SIG-M5 treated with dmso at 0.1 percent for 504 hours (cell line): Measurements from ENCODE around the gene IER5L.
A peak's percentile ranks its signal among the peaks of the same experiment; 100 is the strongest.
"Not testable (repeated sequence)": the region's sequence is repeated elsewhere in the genome, so short reads cannot be mapped to it uniquely, and the experiment has no call there.

Source experiments
- DNase-seq: peaks from one replicate; lab custom pipeline; 2025; ENCODE audit not compliant: unreplicated experiment; lab: John Stamatoyannopoulos, UW

IER5L gene

DNA sequence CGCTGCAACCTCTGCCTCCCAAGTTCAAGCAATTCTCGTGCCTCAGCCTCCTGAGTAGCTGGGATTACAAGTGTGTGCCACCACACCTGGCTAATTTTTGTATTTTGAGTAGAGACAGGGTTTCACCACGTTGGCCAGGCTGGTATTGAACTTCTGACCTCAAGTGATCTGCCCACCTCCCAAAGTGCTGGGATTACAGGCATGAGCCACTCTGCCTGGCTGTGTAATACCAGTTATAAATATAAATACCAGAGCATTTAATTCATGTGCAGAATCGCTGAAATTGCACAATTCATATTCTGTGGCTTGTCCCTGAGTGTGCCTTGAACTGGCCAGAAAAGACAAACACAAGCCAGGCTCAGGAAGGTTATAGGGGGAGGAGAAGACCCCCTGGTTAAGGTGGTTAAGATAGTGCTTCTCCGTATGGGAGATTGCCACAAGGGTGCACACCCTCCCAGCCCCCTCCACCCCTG is 14.8 kb downstream of the IER5L start:
- DNase-seq, result not testable (repeated sequence)

DNA sequence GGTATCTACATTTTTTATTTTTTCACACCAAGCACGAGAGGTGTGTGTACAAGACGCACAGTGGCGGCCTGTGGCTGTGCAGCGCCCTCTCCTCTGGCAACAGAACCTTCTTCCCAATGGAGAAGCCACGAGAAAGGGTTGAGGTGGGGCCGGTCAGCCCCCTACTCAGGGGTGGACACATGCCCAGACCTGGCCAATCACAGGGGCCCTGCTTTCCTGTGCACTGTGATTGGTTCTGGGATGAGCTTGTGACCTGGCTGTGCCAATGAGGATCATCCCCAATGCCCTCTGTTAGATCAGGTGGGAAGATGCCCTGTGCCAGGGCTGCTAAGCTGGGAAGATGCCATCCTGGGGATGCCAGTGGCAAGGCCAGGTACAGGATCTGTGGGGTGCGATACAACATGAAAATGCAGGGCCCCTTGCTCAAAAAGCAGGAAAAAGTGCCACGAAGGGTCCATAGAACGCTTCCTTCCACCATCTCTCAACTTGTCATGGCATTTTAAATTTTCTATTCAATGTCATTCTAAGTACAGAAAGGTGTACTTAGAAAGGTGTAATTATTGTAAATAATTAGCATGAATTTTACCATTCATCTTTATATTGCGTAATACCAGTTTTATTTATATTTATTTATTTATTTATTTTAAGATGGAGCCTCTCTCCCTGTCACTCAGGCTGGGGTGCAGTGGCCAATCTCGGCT is 15.4 kb downstream of the IER5L start:
- no peak for DNase-seq

DNA sequence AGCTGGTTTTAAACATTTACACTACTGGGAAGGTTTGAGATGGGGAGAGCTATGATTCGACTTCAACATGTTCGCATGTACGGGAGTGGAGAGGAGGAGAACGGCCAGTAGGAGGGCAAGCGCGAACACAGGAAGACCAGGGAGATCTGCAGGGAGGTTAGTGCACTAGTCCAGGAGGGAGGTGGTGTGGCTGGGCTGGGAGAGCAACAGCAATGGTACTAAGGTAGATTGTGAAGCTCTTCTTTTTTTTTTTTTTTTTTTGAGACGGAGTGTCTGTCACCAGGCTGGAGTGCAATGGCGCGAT is 16.6 kb downstream of the IER5L start:
- no peak for DNase-seq

DNA sequence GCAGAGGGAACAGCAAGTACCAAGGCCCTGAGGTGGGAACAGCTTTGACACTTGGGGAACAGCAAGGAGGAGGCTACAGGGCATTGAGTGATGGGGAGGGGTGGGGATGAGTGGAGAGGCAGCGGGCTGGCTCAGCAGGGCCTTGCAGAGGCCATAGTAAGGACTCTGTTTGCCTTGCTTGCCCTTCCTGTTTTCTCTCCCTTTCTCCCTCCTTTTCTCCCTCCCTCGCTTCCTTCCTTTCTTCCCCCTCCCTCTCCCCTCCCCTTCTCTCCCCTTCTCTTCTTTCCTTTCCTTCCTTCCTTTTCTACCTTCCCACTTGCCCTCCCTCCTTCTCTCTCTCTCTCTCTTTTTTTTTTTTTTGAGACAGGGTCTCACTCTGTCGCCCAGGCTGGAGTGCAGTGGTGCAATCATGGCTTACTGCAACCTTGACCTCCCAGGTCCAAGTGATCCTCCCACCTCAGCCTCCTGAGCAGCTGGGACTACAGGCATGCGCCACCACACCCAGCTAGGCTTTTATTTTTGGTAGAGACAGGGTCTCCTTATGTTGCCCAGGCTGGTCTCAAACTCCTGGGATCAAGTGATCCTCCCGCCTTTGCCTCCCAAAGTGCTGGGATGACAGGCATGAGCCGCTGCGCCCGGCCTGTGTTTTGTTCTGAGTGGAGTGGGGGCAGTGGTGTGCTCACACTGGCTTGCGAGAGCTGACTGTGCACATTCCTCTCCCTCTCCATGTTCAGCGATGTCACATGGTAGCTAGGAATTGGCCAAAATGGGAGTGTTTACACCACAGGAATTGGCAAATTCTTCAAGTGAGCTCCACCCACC is 17.1 kb downstream of the IER5L start:
- DNase-seq, result no peak

DNA sequence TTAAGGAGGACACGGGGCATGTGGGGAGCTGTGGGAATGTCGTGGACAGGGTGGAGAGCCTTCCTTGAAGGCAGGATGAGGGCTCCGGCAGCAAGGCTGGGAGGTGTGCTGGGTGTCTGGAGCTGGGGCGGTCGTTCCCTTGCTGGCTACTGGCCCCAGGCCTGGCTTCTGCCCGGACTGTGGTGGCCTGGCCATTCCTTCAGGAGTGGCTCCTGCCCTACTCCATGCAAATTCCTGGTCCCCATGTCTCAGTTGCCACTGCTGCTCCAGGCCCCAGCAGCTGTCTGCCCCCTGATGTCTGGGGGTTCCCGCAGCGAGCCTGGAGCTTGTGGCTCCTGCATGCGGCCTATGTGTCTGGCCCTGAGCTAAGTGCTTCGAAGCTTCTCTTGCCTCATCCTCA is 21.9 kb downstream of the IER5L start:
- DNase-seq, result no peak

DNA sequence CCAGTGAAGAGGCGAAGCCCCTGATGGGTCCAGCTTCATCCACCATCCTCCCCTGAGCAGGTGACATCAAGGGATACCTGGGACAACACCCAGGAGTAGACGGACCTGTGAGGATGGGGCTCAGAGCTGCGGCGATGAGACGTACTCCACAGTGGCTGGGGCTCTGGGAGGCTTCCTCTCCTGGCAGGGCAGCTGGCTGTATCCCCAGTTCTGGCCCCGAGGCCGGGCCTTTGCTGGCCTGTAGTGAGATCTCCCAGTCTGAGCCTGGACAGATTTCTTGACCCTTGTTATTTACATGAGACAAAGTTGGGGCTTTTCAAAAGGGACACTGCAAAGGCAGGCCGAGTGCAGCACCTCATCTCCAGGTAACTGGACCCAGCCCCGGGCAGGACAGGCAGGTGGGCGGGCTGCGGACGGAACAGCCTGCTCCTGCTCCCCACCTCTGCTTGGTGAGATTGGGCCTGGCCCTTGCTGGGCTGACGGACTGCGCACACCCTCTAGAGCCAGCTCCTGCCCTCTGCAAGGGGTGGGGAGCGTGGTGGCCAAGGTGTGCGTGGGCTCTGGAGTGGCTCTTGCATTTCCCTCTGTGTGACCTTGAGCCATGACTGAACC is 23.1 kb downstream of the IER5L start:
- DNase-seq, result no peak

DNA sequence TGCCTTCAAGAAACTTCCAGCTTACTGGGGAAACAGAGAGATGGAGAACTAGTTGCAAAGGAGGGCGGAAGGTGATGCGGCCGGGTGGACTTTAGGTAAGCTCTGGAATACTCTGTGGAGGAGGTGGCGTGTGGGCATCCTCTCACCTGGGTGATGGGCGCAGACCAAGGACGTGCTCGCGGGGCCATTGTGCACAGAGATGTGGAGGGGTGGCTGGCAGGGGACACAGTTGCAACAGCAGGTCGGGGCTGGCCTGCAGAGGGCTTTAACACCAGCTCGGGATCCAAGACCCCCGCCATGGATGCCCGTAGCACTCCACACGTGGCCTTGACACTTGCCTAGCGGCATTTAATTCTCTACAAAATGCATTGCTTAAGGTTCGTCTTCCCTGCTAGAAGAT is 26.6 kb downstream of the IER5L start:
- no peak for DNase-seq

DNA sequence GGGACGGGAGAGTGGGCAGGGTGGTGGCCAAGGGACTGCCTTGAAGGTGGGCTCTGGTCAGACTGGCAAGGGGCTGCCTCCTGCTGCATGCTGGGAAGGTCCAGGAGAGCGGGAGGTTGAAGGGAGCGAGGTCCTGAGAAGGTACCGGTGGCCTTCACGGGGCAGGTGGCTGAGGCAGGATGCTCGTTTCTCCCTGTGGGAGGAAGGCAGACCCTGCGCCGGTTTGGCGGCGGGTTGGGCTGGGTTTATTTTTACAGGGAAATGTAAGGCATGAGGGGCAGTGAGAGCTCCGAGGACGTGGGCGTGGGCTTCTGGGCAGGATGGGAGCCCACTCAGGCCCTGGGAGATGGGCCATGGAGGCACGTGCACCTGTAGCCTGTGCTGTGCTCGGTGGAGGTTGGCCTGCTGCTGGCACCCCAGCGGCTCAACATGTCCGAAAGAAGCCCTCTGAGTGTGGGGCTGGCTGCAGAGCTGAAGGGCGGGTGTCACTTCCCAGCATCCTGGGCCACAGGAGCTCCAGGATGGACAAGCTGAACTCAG is 27.3 kb downstream of the IER5L start:
- DNase-seq, result no peak

DNA sequence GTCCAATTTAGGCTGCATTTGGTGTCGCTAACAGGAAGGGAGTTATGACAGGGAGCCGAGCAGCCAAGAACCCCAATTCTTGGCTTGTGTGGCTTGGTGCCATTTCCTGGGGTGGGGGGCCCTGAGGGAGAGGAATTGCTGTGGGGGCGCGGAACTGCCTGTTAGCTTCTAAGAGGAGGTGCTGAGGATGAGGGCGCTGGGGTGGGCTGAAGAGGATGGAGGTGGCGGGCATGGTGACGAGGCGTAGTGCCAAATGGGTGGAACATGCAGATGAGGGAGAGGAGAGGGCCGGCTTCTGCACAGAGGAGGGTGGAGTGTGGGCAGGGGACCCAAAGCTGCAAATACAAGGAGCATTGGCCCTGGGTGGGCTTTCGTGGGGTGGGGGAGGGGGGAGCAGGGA is 27.9 kb downstream of the IER5L start:
- no peak for DNase-seq

DNA sequence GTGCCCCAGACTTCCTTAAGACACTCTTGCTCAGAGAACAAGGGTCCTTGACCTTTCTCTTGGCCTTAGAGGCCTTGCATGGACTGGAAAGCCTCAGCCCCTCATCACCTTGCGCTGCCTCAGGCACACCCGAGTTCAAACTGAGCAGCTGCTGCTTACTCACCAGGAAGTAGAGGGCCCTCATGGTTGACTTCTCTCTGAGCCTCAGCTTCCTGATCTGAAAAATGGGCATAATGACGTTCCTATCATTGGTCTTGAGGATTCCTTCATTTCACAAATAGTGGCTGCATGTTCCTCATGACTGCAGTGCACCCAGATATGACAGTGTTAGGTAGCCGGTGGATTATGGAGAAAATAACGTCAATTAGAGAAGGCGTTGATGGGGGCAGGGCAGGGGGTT is 28.6 kb downstream of the IER5L start:
- no peak for DNase-seq

DNA sequence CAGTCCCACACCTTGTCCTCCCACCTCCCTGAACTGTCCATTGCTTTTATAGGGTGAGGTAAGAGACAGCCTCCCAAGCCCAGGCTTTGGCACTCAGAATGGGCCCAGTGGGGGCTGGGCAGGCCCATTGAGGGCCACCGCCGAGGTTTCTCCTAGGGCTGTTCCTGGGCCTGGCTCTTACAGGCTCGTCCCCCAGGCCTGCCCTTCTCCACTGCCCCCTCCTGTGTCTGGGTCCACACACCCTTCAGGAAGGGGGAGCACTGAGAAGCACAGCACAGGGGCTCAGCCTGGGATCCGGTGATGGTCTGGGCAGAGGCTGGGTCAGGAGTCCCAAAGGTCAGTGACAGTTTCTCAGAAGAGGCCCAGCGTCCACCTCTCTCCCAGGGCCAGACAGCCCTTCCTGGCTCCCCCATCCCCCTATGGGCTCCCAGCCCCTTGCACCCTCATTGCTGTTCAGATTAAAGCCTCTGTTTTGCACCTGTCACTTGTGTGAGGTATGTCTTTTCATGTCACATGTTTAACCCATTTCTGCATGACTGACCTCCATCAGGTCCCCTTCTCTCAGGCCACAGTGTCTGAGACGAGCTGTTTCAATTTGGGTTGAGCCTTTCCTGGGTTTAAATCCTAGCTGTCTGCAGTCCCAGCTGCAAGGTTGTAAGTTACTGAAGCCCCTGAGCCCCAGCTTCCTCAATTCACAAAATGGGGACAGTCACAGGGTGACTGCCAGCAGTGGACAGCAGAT is 29.4 kb downstream of the IER5L start:
- DNase-seq, result no peak

DNA sequence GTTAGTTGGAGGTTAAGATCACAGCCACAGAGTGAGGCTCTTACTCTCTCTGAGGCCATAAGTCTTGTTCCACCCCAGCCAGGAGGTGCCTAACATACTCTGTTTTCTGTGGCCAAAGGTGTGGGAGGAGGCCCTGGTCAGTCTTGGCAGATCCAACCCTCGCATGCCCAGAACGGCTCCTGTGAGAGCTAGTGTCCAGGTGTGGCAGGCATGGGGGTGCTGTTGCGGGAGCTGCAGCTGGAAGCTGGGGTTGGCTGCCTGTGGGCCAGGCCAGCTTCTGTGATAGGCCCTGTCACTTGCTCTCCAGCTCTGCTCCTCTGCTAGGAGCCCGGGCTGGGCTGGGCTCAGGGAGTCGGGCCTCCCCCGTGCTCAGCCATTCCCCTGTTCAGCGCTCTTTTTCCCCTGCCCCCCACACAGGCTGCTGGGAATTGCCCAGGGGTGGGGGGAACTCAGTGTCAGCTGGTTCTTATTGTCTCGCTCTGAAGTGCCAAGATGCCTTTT is 31.6 kb downstream of the IER5L start:
- no peak for DNase-seq

DNA sequence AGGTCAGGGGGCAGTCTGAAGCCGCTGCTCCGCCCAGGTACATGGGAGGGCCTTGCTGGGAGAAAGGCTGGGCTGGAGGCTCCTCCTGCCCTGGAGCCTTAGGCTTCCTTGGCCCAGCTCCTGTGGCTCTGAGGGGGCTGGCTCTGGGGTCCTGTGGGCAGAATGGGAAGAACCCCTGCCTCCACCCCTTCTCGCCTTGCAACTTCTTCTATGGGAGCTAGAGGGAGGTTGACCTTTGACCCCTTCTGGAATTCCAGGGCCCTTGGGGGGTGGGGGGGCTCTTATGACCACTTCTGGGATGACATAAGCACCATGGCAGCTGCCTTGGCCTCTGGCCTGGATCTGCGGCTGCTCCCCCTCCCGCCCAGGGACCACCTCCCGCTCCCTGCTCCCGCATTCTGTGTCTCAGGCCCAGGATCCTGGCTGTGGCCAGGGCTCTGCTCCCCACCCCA is 32.2 kb downstream of the IER5L start:
- DNase-seq, result no peak

DNA sequence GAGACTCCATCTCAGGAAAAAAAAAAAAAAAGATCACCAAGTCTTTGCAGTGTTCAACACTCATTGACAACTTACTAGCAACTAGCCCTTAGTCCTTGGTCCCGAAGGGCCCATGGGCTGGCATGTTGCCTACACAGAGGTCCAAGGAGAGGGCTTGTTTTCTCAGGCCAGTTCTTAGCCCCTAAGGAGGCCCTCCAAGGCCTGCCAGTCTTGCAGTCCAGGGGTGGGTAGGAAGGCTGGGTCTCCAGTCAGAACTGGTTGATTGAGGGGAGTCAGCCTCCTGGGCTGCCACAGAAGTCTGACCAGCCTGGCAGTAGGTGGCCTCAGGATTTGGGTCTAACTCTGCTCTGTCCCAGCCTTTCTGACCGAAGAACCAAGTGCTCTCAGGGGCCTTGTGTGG is 32.7 kb downstream of the IER5L start:
- no peak for DNase-seq

DNA sequence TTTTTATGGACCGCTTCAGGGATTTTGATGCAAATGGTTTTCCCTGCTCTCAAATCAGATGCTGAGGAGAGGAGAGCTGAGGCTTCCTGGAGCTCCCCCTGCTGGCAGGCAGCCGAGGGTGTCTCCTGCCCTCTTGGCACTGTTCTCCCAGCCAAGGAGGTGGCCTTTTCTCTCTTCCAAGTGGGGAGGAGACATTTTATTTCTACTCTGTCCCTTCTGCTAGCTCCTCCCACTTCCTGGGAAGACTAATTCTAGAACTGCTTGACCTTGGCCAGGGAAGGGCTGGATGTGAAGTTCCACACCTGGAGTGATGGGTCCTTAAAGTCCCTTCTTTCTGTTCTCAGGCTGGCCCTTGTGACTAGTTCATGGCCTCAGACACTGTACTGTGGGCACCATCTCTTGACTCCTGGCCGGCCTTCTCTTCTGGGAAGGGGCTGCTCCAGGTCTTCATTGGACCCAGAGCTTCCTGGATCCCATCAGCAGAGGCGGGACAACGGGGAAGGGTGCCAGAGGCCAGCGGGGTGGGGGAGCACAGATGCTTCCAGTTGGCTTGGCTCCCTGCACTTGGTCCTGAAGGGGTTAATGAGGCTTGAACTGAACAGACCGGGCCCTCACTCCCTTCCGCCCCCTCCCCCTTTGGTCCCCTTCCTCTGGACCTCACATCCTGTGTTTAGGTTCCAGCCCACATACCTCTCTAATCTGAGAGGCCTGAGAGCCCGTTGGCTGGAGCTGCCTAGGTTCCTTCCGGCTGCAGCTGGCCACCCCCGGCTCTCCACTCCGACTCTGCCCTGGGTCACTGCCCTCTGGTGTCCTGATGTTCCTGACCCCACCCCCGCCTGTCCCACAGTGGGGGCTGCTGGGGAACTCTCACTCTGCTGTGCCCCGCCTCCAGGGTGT is 34.8 kb downstream of the IER5L start:
- peak; percentile 43 for DNase-seq

DNA sequence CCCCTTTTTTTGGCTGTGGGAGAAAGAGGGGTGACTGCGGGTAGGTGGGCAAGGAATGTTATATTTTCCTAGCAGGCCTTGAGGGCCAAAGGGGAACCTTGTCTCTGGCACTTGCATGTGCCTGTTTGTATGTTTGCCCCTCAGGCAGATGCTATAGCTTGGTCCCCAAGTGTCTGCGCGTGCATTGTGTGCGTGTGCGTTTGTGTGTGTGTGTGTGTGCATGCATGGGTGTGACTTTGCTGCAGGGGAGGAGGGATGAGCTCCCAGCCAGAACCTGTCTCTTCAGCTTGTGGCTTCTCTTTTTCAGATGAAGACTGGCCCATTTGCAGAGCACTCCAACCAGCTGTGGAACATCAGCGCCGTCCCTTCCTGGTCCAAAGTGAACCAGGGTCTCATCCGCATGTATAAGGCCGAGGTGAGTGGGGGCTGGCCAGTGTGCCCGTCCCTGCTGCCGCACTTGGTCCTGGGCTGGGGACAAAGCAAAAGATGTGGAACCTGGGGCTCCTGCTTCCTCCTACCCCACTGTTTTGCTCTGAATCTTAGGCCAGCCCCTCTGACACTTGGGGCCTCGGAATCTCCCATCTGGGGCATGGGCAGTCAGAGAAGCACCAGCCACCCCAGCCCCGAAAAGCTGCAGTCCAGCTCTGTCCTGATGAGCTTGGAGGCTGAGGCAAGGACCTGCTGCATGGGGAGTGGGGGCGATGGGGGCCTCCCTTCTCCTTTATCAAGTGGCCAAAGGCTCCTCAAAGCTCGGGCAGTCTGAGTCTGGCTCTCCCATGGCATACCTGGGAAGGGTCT is 35.7 kb downstream of the IER5L start:
- DNase-seq, result no peak

DNA sequence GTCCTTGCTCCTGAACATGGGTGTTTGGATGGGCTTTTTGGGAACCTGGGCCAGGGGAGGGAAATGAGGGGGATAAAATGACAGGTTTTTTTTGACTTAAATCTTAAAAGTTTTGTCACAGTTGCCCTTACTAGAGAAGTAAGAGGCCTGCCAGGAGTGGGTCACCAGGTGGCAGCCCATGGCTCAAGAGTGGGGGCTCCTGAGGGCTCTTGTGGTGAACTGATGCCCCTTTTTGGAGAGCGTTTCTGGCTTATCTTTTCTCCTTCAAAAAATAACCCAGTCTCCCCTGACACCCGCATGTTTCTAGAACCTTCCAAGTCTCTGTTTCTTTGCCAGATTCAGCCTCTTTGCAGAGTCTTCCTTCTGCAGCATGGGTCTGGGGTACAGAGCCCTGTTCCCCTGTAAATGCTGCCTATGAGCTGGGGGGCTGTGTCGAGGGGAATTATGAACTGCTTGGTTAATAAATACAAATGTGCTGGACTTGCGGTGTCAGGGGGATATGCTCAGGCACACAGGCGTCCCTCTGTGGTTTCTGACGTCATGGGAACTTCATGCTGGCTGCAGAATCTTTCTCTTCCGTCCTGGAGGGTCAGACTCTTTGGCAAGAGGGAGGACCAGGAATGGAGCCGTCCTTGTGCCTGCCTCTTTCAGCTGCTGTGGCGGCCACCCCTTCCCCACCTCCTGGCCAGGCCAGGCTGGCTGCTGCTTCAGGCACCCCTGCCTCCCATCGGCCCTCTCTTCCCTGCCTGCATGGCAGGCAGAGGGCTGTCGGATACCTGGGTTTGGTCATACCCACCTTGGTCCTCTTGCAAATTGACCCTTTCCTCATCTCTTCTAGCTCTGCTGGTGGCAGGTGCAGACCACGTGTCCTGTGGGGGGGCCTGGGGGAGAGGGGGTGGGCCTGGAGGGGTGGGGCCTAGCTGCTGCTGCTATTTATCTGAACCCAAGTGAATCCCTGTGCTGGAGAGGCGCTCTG is 36.7 kb downstream of the IER5L start:
- peak; percentile 32 for DNase-seq
